Prostate gland (tissue), 2 donors: ENCODE measurements around the gene EIF2B2.

Experiments
- CTCF ChIP-seq, 4 experiments: fragments of 200-600 bp in 2 of 4; fragments of 450-650 bp in 2 of 4; sonication (generic) in 2 of 4; IDR thresholded peaks; 1 replicate in 3 of 4; 2 replicates in 1 of 4; pipeline ENCODE4 v1.5.1; 2016 to 2019; ENCODE audit warnings: antibody characterized with exemption in 4 of 4, mild to moderate bottlenecking in 2 of 4, moderate library complexity in 2 of 4
- POLR2AphosphoS5 ChIP-seq: sonication (generic); formaldehyde crosslinking; IDR thresholded peaks from one replicate; pipeline ENCODE4 v1.6.1; 2017; ENCODE audit warnings: antibody characterized with exemption

DNA sequence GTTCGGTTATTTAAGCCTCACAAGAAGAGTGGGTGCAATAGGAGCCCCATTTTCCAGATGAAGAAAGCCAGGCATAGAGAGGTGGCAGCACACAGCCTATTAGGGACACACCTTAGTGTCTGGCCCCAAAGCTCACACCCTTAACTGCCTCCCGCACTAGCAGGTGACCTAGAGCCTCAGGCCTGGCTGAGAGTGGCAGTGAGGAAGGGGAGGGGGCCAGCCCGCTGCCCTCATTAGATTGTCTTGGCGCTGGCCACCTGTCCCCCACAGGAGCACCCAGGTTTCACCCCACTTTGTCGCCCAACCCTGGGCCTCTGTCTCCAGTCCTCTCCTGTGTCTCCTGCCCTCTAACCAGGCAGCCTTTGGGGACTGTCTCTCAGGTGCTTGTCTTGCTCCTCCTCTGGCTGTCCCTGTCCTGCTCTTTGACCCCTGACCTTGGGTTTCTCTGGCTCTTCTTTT is 28.8 kb upstream of the EIF2B2 start:
- TF ChIP-seq POLR2AphosphoS5, result no peak
- no peak for TF ChIP-seq CTCF (IDR thresholded peaks at IDR 0.05)
